ENCODE measurements around the gene ACOXL. TPM values are rescaled to one million over a fixed set of nuclear protein-coding genes. Genes with fewer than 3 reads are reported as not detected.
A peak's percentile ranks its signal among the peaks of the same experiment; 100 is the strongest.

Gene ACOXL
- total and polyA plus RNA-seq, 8 donors: 4.7 to 30.3 (median 8.3) TPM

DNA sequence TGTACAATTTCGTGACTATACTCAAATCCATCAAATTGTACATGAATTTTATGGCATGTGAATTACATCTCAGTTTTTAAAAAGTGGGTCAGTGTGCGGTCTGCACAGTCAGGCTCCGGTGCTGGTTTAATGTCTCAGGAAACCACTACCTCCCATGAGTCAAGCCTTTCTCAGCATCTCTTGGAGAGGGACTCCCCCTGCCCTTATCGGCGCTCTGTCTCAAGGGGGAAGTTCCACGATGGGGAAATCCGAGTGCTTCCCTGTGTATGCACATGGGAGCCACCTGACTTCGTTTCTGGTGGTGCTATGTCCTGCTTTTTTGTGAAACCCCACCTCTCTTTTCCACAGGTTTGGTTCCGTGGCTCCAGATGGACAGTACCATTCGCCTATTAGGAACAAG, 72.5 kb downstream of the ACOXL start:
- Histone ChIP-seq H3K4me1 (no peaks in the 10 kb centered on the region), H3K36me3 (peaks cover 0 to 8% of the 10 kb centered on the region in 2 donors), H3K9me3 (no peaks in the 10 kb centered on the region), H3K27me3 (peaks cover 0 to 22% of the 10 kb centered on the region in 2 donors), H3K27ac (no peak overlapping the region), H3K4me3 (no peak overlapping the region)
- no peak for ATAC-seq
- intact Hi-C loops (cut with DNase I): no loop called here
- TF ChIP-seq, protein P1, sequence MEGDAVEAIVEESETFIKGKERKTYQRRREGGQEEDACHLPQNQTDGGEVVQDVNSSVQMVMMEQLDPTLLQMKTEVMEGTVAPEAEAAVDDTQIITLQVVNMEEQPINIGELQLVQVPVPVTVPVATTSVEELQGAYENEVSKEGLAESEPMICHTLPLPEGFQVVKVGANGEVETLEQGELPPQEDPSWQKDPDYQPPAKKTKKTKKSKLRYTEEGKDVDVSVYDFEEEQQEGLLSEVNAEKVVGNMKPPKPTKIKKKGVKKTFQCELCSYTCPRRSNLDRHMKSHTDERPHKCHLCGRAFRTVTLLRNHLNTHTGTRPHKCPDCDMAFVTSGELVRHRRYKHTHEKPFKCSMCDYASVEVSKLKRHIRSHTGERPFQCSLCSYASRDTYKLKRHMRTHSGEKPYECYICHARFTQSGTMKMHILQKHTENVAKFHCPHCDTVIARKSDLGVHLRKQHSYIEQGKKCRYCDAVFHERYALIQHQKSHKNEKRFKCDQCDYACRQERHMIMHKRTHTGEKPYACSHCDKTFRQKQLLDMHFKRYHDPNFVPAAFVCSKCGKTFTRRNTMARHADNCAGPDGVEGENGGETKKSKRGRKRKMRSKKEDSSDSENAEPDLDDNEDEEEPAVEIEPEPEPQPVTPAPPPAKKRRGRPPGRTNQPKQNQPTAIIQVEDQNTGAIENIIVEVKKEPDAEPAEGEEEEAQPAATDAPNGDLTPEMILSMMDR (IDR thresholded peaks at IDR 0.05): no peak
- DNase-seq: no peak

DNA sequence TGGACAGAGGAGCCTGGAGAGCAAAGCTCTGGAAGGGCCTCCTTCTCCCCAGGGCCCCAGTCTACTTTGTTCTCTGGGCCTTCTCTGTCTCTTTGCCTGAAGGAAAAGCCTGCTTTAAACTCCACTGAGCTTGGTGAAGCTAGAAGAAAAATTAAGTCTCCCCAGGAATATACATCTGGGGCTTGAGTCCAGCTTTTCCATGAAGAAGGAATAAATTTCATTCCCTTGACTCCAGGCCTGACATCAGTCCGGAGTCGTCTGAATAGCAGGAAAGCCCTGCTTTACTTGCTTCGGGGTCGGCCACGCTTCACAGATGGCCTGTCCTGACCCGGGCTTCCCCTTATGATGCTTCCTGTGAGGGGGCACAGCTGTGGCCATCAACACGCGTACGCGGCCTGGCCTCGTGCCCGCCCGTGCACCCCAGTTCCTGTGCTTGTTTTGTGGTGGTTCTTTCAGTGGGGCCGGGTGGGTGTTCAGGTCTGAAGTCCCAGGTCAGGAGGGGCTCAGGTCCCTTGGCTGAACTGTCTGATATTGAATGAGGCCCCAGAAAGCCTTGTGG, 73.6 kb downstream of the ACOXL start:
- intact Hi-C loops (cut with DNase I): no loop called here
- peaks cover 0 to 4% of the 10 kb centered on the region in 2 donors for H3K36me3 ChIP-seq
- no peak overlapping the region for H3K27ac ChIP-seq
- no peak overlapping the region for H3K4me3 ChIP-seq
- DNase-seq: peak in 1 of 4 donors; percentile 8
- TF ChIP-seq, protein P1 (IDR thresholded peaks at IDR 0.05): no peak
- H3K9me3 ChIP-seq: no peaks in the 10 kb centered on the region
- ATAC-seq: no peak
- H3K27me3 ChIP-seq: peaks cover 0 to 15% of the 10 kb centered on the region in 2 donors
- no peaks in the 10 kb centered on the region for H3K4me1 ChIP-seq

DNA sequence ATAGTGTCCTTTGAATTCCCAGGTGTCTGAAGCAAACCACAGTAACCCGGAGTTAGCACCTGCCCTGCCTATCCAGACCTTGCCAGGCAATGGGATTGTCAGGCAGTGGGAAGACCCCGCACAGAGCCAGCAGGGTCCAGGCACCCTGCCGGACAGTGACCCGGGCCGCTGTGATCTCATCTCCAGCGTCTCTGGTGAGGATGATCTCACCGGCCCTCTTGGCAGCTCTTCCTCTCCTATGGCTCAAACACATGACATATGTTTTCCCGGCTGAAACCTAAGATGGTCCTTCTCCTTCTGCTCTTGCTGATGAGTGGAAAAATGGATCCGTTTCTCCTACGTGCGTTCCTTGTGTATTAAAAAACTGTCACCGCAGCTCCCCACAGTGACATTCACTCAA, 75.1 kb downstream of the ACOXL start:
- intact Hi-C loops (cut with DNase I): no loop called here
- H3K27me3 ChIP-seq: peaks cover 0 to 10% of the 10 kb centered on the region in 2 donors
- H3K9me3 ChIP-seq: no peaks in the 10 kb centered on the region
- no peak for DNase-seq
- TF ChIP-seq, protein P1 (IDR thresholded peaks at IDR 0.05): no peak
- no peaks in the 10 kb centered on the region for H3K36me3 ChIP-seq
- H3K4me3 ChIP-seq: no peak overlapping the region
- H3K27ac ChIP-seq: no peak overlapping the region
- H3K4me1 ChIP-seq: peaks cover 0 to 3% of the 10 kb centered on the region in 2 donors
- no peak for ATAC-seq

DNA sequence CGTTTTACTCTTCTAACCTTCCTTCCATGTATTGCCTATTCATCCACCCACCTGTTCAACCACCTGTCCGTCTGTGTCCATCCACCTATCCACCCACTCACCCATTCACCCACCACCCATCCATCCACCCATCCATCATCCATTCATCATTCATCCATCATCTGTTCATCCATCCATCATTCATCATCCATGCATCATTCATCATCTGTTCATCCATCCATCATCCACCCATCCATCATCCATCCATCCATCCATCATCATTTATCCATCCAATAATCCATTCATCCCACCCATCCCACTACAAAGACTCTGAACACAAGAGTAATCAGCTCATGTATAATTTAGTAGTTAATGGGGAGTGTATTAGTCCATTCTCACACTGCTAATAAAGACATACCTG, 78.0 kb downstream of the ACOXL start:
- Histone ChIP-seq H3K4me3 (no peak overlapping the region), H3K27ac (no peak overlapping the region), H3K4me1 (peaks cover 0 to 3% of the 10 kb centered on the region in 2 donors), H3K27me3 (peaks cover 0 to 9% of the 10 kb centered on the region in 2 donors), H3K9me3 (no peaks in the 10 kb centered on the region), H3K36me3 (no peaks in the 10 kb centered on the region)
- ATAC-seq (no peak), DNase-seq (no peak)
- intact Hi-C loops (cut with DNase I): loop anchor here in 1 of 2 donors (10.0 kb wide), 1 partner anchor 294 kb away; no protein-coding TSS in a partner anchor
- TF ChIP-seq, protein P1 (IDR thresholded peaks at IDR 0.05): no peak

DNA sequence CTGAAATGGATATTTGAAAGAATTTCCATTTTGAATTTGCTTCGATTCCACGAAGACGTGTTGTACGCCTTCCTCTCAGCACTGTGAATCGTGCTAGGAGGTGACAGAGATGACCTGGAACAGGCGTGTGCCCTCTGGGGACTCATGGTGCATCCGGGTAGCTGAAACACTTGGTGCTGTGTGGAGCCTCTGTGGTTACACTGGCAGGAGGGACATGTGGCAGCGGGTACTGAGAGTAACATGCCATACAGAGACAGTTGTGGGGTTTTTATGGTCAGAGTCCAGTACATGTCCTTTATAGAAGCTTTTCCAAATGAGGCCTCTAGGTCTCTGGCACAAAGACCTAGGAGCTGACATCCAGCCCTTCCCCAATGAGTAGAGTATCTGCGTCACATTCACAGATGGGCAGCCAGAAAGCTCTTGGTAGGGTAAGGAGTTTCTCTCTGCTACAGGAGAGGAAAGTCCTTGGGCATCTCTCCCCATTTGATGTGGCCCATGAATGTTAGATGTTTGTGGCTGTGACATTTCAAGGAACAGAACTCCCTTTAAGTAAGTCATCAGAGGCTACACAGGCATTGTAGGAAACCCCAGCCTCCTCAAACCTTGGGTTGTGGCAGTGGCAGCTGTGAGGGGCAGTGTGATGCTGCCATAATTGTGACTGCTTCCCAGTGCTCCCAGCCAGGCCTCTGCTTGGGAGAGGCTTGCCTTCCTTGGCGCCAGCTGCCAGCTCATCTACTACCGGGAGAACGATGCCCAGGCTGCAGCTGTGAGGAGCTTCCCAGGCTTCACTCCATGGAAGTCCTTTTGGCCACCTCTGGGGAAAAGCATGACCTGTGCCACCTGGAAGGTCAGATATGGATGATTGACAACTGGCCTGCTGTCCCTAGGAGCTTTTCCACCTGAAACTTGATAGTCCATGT, 80.6 kb downstream of the ACOXL start:
- no peaks in the 10 kb centered on the region for H3K27me3 ChIP-seq
- H3K36me3 ChIP-seq: no peaks in the 10 kb centered on the region
- no peak for ATAC-seq

More for the DNA sequence above, 80.6 kb downstream of the ACOXL start:
- TF ChIP-seq, protein P1 (IDR thresholded peaks at IDR 0.05): no peak
- Histone ChIP-seq H3K27ac (no peak overlapping the region), H3K4me1 (peaks cover 0 to 3% of the 10 kb centered on the region in 2 donors), H3K9me3 (no peaks in the 10 kb centered on the region), H3K4me3 (no peak overlapping the region)
- intact Hi-C loops (cut with DNase I): loop anchor here in 1 of 2 donors (10.0 kb wide), 1 partner anchor 292 kb away; no protein-coding TSS in a partner anchor
- DNase-seq: no peak

Measured in left lung (tissue), 10 donors.